ENCODE measurements around the gene ERICH4.
"Not testable (repeated sequence)": the region's sequence is repeated elsewhere in the genome, so short reads cannot be mapped to it uniquely, and the experiment has no call there.

ERICH4 gene

GRCh38 chr19:41427647-41428480 lies 15.1 kb upstream of the ERICH4 start:
- DNase-seq (ENCODE audit: low read depth) = no peak
- H3K4me3 ChIP-seq (ENCODE audit: low read depth, low read length) = no peak overlapping the region
- no peak for TF ChIP-seq CTCF (IDR thresholded peaks at IDR 0.05; ENCODE audit: insufficient read depth, low read depth, low read length, missing control alignments)

DNA sequence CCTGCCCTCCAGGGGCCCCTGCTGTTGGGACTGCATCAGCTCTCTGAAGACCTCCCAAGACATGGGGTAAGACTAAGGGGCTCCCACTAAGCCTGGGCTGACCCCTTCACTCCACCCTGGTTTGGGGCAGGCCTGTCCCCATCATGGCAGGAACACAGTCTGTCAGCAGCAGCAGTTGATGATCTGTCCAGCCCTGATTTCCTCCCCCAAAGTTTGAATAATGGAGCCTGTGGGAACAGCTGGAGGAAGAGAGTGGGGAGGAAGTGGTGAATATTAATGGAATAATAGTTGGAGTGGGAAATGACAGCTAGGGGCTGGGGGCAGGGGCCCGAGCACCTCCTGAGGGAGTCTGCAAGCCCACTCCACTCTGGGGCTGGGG lies 14.5 kb upstream of the ERICH4 start:
- no peak overlapping the region for H3K4me3 ChIP-seq (ENCODE audit: low read depth, low read length)
- TF ChIP-seq CTCF (IDR thresholded peaks at IDR 0.05; ENCODE audit: insufficient read depth, low read depth, low read length, missing control alignments) = no peak
- no peak for DNase-seq (ENCODE audit: low read depth)

DNA sequence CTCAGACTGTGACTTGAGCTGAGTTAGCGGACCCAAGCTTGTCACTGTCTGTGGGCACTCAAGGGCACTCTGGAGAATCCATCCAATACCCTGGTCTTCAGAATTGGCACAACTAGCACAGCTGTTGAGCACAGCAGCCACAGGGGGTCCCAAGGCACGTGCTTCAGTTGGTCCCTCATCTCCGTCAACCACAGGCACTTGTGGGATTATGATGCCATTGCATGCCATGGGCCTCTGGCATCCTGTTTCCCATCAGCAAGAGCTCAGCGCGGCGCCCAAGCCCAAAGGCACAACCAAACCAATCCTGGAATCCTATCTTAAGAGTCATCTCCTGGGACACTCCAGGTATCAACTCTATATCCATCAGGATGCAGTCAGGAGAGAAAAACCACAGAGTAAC lies 12.0 kb upstream of the ERICH4 start:
- no peak for DNase-seq (ENCODE audit: low read depth)
- TF ChIP-seq CTCF (IDR thresholded peaks at IDR 0.05; ENCODE audit: insufficient read depth, low read depth, low read length, missing control alignments) = no peak
- H3K4me3 ChIP-seq (ENCODE audit: low read depth, low read length) = no peak overlapping the region

DNA sequence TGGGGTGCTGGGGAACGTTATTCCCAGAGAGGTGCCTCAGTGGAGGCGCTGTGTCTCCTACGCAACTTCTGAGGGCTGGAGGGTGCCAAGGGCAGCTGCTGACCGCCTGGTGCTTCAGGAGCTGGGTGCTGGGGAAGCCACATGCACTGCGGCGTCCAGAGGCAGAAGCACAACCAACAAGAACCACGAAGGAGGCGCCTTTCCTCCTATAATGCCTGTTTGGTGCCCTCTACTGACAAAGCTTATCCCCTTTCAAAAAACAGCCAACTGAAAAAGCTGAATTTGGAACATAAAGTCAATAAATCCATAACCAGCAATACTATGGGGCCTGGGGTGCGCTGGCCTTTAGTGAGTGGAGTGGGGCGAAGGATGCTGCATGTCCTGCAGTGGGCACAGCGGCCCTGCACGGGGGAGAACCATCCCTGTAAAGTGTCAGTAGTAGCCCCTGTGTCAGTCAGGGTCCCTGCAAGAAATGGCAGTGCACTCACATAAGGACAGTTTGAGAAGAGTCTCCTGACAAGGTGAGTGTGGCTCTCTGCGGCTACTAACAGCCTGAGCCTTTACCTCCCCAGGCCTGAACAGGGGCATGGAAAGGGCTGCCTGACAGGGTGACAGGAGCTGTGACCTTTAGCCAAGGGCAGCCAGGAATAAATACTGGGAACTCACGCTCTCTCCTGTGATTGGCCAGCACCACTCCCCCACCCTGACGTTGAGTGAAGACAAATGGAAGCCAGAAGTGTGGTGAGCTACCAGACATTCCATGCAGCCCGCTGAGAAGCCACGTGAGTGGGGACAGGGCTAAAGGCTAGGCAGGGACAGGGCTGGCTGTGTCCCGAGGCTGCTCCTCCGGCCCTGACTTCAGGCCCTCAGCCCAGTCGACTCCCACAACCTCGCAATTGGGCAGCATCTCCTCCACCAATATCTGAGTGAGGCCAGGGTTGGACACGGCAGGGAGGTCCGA lies 11.2 kb upstream of the ERICH4 start:
- H3K4me3 ChIP-seq (ENCODE audit: low read depth, low read length) = no peak overlapping the region
- TF ChIP-seq CTCF (IDR thresholded peaks at IDR 0.05; ENCODE audit: insufficient read depth, low read depth, low read length, missing control alignments) = peak; percentile 26
- DNase-seq (ENCODE audit: low read depth) = peak; percentile 30

DNA sequence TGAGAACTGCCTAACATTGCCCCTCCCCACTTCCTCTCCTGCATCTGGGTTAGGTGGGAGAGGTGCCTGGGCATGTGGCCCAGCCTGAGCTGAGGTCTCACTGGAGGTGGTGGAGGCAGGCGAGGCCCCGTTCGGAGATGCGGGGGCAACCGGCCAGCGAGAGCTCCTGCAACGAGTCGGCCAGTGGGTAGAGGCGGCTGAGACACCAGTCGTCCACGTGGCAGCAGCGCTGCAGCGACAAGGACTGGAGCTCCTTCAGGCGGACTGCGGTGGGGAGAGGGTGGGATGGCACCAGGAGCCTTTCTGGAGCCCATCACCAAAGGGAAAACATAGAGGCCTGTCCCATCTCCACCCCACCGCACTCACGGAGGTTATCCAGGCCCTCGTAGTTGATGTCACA lies 9.8 kb upstream of the ERICH4 start:
- no peak for TF ChIP-seq CTCF (IDR thresholded peaks at IDR 0.05; ENCODE audit: insufficient read depth, low read depth, low read length, missing control alignments)
- H3K4me3 ChIP-seq (ENCODE audit: low read depth, low read length) = no peak overlapping the region
- DNase-seq (ENCODE audit: low read depth) = no peak

- TF ChIP-seq CTCF (IDR thresholded peaks at IDR 0.05; ENCODE audit: insufficient read depth, low read depth, low read length, missing control alignments) = no peak
Observed at GRCh38 chr19:41434450-41434849, 8.5 kb upstream of the ERICH4 start.

GRCh38 chr19:41435376-41435775 lies 7.6 kb upstream of the ERICH4 start:
- DNase-seq (ENCODE audit: low read depth); H3K4me3 ChIP-seq (ENCODE audit: low read depth, low read length): not testable (repeated sequence)

More at GRCh38 chr19:41434450-41434849, 8.5 kb upstream of the ERICH4 start:
- DNase-seq (ENCODE audit: low read depth) = no peak
- H3K4me3 ChIP-seq (ENCODE audit: low read depth, low read length) = no peak overlapping the region

Measured in GM12865 (cell line).